ENCODE results near the gene KIF6. TPM values are rescaled to one million over a fixed set of nuclear protein-coding genes. Genes with fewer than 3 reads are reported as not detected.

The KIF6 gene
- total RNA-seq, 1 experiment from 2014 or later, result 2.7 TPM

GRCh38 chr6:39752835-39753724 is 27.9 kb upstream of the KIF6 start:
- Histone ChIP-seq H3K27ac (ENCODE audit: low read depth, low read length, poor library complexity, severe bottlenecking) (no peak overlapping the region), H3K4me3 (ENCODE audit: low read depth, low read length, poor library complexity, severe bottlenecking) (no peak overlapping the region), H3K9me3 (ENCODE audit: low read depth, low read length, poor library complexity, severe bottlenecking) (no peaks in the 10 kb centered on the region), H3K36me3 (ENCODE audit: insufficient read depth, low read length, poor library complexity, severe bottlenecking) (no peaks in the 10 kb centered on the region), H3K4me1 (ENCODE audit: insufficient read depth, low read length, poor library complexity, severe bottlenecking) (no peaks in the 10 kb centered on the region), H3K27me3 (replicated peaks; ENCODE audit: insufficient read depth, low read depth, low read length, poor library complexity) (no peaks in the 10 kb centered on the region)
- POLR2A ChIA-PET (ENCODE audit: low non-redundant PET), result no interaction called here
- BruUV-seq (replicated peaks), result no TSS peak
- DNase-seq (ENCODE audit: low spot score), result no peak
- CTCF ChIA-PET, result no interaction called here
- TF ChIP-seq CTCF (conservative IDR thresholded peaks at IDR 0.05; ENCODE audit: low read depth, low read length), result no peak
- TF ChIP-seq EZH2 (IDR thresholded peaks at IDR 0.05; ENCODE audit: borderline replicate concordance, low read depth, low read length, poor library complexity, severe bottlenecking), result no peak
- intact Hi-C loops (cut with micrococcal nuclease; ENCODE audit: unreplicated experiment), result no loop called here

DNA sequence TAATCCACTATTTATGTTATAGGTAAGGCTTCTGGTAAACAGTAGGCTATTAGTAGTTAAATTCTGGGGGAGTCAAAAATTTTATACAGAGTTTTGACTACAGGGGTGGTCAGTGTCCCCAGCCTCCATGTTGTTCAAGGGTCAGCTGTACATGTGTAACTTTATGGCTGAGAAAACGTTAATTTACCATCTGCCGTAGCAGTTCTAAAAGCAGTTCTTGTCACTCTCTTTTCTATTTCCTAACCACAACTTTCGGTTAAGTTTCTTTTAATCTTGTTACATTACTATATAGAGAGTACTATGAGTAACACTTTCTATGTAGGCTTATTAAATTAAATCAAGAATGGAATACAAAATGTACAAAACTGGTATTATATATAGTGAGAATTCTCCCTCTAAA is 21.6 kb upstream of the KIF6 start:
- no TSS peak for BruUV-seq (replicated peaks)

DNA sequence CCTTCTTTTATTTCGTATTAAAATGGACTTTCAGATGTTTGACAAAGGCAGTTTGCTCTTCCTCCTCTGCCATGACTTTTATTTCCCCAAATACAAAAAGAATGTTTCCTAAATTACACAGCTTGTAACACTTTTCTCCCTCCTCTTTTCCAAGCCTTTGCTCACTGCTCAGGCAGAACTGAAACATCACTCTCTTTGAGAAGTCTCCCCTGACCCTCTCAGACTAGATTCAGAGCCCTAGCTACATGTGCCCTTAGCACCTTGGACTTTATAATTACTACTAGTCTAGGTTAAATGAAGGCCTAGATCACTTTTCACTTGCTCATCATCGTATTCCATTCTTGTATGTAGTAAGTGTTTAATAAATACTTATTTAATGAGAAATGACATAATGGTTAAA is 8.5 kb upstream of the KIF6 start:
- no peak for DNase-seq (ENCODE audit: low spot score)
- CTCF ChIA-PET, result no interaction called here
- TF ChIP-seq EZH2 (IDR thresholded peaks at IDR 0.05; ENCODE audit: borderline replicate concordance, low read depth, low read length, poor library complexity, severe bottlenecking), result no peak
- no peak for TF ChIP-seq CTCF (conservative IDR thresholded peaks at IDR 0.05; ENCODE audit: low read depth, low read length)
- Histone ChIP-seq H3K4me1 (ENCODE audit: insufficient read depth, low read length, poor library complexity, severe bottlenecking) (no peaks in the 10 kb centered on the region), H3K4me3 (ENCODE audit: low read depth, low read length, poor library complexity, severe bottlenecking) (no peak overlapping the region), H3K9me3 (ENCODE audit: low read depth, low read length, poor library complexity, severe bottlenecking) (no peaks in the 10 kb centered on the region), H3K27me3 (replicated peaks; ENCODE audit: insufficient read depth, low read depth, low read length, poor library complexity) (no peaks in the 10 kb centered on the region), H3K27ac (ENCODE audit: low read depth, low read length, poor library complexity, severe bottlenecking) (no peak overlapping the region), H3K36me3 (ENCODE audit: insufficient read depth, low read length, poor library complexity, severe bottlenecking) (no peaks in the 10 kb centered on the region)
- POLR2A ChIA-PET (ENCODE audit: low non-redundant PET), result no interaction called here
- intact Hi-C loops (cut with micrococcal nuclease; ENCODE audit: unreplicated experiment), result no loop called here
- no TSS peak for BruUV-seq (replicated peaks)

More for the DNA sequence above, 21.6 kb upstream of the KIF6 start:
- ChIA-PET POLR2A (ENCODE audit: low non-redundant PET) (no interaction called here), CTCF (no interaction called here)
- intact Hi-C loops (cut with micrococcal nuclease; ENCODE audit: unreplicated experiment), result no loop called here
- Histone ChIP-seq H3K36me3 (ENCODE audit: insufficient read depth, low read length, poor library complexity, severe bottlenecking) (no peaks in the 10 kb centered on the region), H3K27ac (ENCODE audit: low read depth, low read length, poor library complexity, severe bottlenecking) (no peak overlapping the region), H3K9me3 (ENCODE audit: low read depth, low read length, poor library complexity, severe bottlenecking) (no peaks in the 10 kb centered on the region), H3K27me3 (replicated peaks; ENCODE audit: insufficient read depth, low read depth, low read length, poor library complexity) (no peaks in the 10 kb centered on the region), H3K4me3 (ENCODE audit: low read depth, low read length, poor library complexity, severe bottlenecking) (no peak overlapping the region), H3K4me1 (ENCODE audit: insufficient read depth, low read length, poor library complexity, severe bottlenecking) (no peaks in the 10 kb centered on the region)
- no peak for DNase-seq (ENCODE audit: low spot score)
- no peak for TF ChIP-seq CTCF (conservative IDR thresholded peaks at IDR 0.05; ENCODE audit: low read depth, low read length)
- TF ChIP-seq EZH2 (IDR thresholded peaks at IDR 0.05; ENCODE audit: borderline replicate concordance, low read depth, low read length, poor library complexity, severe bottlenecking), result no peak
